ENCODE results near the gene CDK6.

Gene CDK6

GRCh38 chr7:92634924-92635519, 201.4 kb downstream of the CDK6 start:
- no peak for DNase-seq

GRCh38 chr7:92634205-92634604, 202.2 kb downstream of the CDK6 start:
- no peak for DNase-seq

GRCh38 chr7:92633211-92633906, 203.0 kb downstream of the CDK6 start:
- DNase-seq = no peak

GRCh38 chr7:92632791-92633190, 203.6 kb downstream of the CDK6 start:
- DNase-seq = no peak

- DNase-seq = no peak
Measured at GRCh38 chr7:92631850-92632487, 204.4 kb downstream of the CDK6 start.

GRCh38 chr7:92631067-92631849, 205.1 kb downstream of the CDK6 start:
- DNase-seq = no peak

- DNase-seq = no peak
Measured at GRCh38 chr7:92629779-92630178, 206.6 kb downstream of the CDK6 start.

GRCh38 chr7:92627956-92628355, 208.4 kb downstream of the CDK6 start:
- no peak for DNase-seq

- no peak for DNase-seq
Measured at GRCh38 chr7:92626281-92626809, 210.0 kb downstream of the CDK6 start.

GRCh38 chr7:92625617-92626016, 210.8 kb downstream of the CDK6 start:
- DNase-seq = no peak

GRCh38 chr7:92624298-92624996, 211.9 kb downstream of the CDK6 start:
- DNase-seq = no peak

- DNase-seq = no peak
Measured at GRCh38 chr7:92623544-92623943, 212.8 kb downstream of the CDK6 start.

- no peak for DNase-seq
Measured at GRCh38 chr7:92622685-92623084, 213.7 kb downstream of the CDK6 start.

GRCh38 chr7:92622030-92622429, 214.3 kb downstream of the CDK6 start:
- no peak for DNase-seq

- DNase-seq = no peak
Measured at GRCh38 chr7:92621561-92622023, 214.8 kb downstream of the CDK6 start.

- peak; percentile 35 for DNase-seq
Measured at GRCh38 chr7:92621026-92621540, 215.3 kb downstream of the CDK6 start.

GRCh38 chr7:92615861-92616260, 220.5 kb downstream of the CDK6 start:
- DNase-seq = no peak

GRCh38 chr7:92614660-92615174, 221.7 kb downstream of the CDK6 start:
- peak; percentile 51 for DNase-seq

- no peak for DNase-seq
Measured at GRCh38 chr7:92613720-92614119, 222.7 kb downstream of the CDK6 start.

- DNase-seq = no peak
Measured at GRCh38 chr7:92613214-92613613, 223.2 kb downstream of the CDK6 start.

GRCh38 chr7:92612501-92612900, 223.9 kb downstream of the CDK6 start:
- DNase-seq = no peak

GRCh38 chr7:92611735-92612134, 224.6 kb downstream of the CDK6 start:
- no peak for DNase-seq
